Measurements from ENCODE around the gene MORN1.

The MORN1 gene

GRCh38 chr1:2406451-2407041 lies 15.2 kb upstream of the MORN1 start:
- H3K27me3 ChIP-seq (ENCODE audit: control insufficient read depth, insufficient read depth, low read length) = no peaks in the 10 kb centered on the region
- no peaks in the 10 kb centered on the region; the same call in 1 of the 2 replicates for H3K4me1 ChIP-seq (ENCODE audit: control insufficient read depth, insufficient read depth, low read length)
- H3K27ac ChIP-seq (ENCODE audit: low read length) = no peak overlapping the region
- H3K4me3 ChIP-seq (ENCODE audit: low read length) = no peak overlapping the region
- DNase-seq (ENCODE audit: low read depth, low spot score) = no peak
- no CpG with 5 or more reads among the region's 26 CpGs for WGBS (ENCODE audit: insufficient coverage, insufficient read length)
- H3K36me3 ChIP-seq (ENCODE audit: control insufficient read depth, insufficient read depth, low read length) = peaks cover 39% of the 10 kb centered on the region
- no peaks in the 10 kb centered on the region for H3K9me3 ChIP-seq (ENCODE audit: control insufficient read depth, insufficient read depth, low read length)

GRCh38 chr1:2405588-2406295 lies 14.4 kb upstream of the MORN1 start:
- Histone ChIP-seq H3K4me3 (ENCODE audit: low read length) (no peak overlapping the region), H3K4me1 (ENCODE audit: control insufficient read depth, insufficient read depth, low read length) (no peaks in the 10 kb centered on the region; the same call in 1 of the 2 replicates), H3K27ac (ENCODE audit: low read length) (no peak overlapping the region), H3K9me3 (ENCODE audit: control insufficient read depth, insufficient read depth, low read length) (no peaks in the 10 kb centered on the region), H3K36me3 (ENCODE audit: control insufficient read depth, insufficient read depth, low read length) (peaks cover 42% of the 10 kb centered on the region), H3K27me3 (ENCODE audit: control insufficient read depth, insufficient read depth, low read length) (no peaks in the 10 kb centered on the region)
- no peak for DNase-seq (ENCODE audit: low read depth, low spot score)
- WGBS (ENCODE audit: insufficient coverage, insufficient read length) = no CpG with 5 or more reads among the region's 28 CpGs

GRCh38 chr1:2404890-2405511 lies 13.6 kb upstream of the MORN1 start:
- no CpG with 5 or more reads among the region's 24 CpGs for WGBS (ENCODE audit: insufficient coverage, insufficient read length)
- H3K36me3 ChIP-seq (ENCODE audit: control insufficient read depth, insufficient read depth, low read length) = peaks cover 42% of the 10 kb centered on the region
- no peak overlapping the region for H3K4me3 ChIP-seq (ENCODE audit: low read length)
- no peaks in the 10 kb centered on the region for H3K9me3 ChIP-seq (ENCODE audit: control insufficient read depth, insufficient read depth, low read length)
- H3K27ac ChIP-seq (ENCODE audit: low read length) = no peak overlapping the region
- no peaks in the 10 kb centered on the region for H3K27me3 ChIP-seq (ENCODE audit: control insufficient read depth, insufficient read depth, low read length)
- DNase-seq (ENCODE audit: low read depth, low spot score) = no peak
- no peaks in the 10 kb centered on the region; the same call in 1 of the 2 replicates for H3K4me1 ChIP-seq (ENCODE audit: control insufficient read depth, insufficient read depth, low read length)

- H3K36me3 ChIP-seq (ENCODE audit: control insufficient read depth, insufficient read depth, low read length) = peaks cover 43% of the 10 kb centered on the region
Measured at GRCh38 chr1:2404142-2404889, 13.0 kb upstream of the MORN1 start.

GRCh38 chr1:2403273-2403672 lies 11.9 kb upstream of the MORN1 start:
- Histone ChIP-seq H3K9me3 (ENCODE audit: control insufficient read depth, insufficient read depth, low read length) (no peaks in the 10 kb centered on the region), H3K4me3 (ENCODE audit: low read length) (no peak overlapping the region), H3K27me3 (ENCODE audit: control insufficient read depth, insufficient read depth, low read length) (no peaks in the 10 kb centered on the region), H3K4me1 (ENCODE audit: control insufficient read depth, insufficient read depth, low read length) (no peaks in the 10 kb centered on the region; the same call in 1 of the 2 replicates), H3K36me3 (ENCODE audit: control insufficient read depth, insufficient read depth, low read length) (peaks cover 39% of the 10 kb centered on the region), H3K27ac (ENCODE audit: low read length) (no peak overlapping the region)
- WGBS (ENCODE audit: insufficient coverage, insufficient read length) = no CpG with 5 or more reads among the region's 19 CpGs
- DNase-seq (ENCODE audit: low read depth, low spot score) = no peak

More at GRCh38 chr1:2404142-2404889, 13.0 kb upstream of the MORN1 start:
- H3K4me1 ChIP-seq (ENCODE audit: control insufficient read depth, insufficient read depth, low read length) = no peaks in the 10 kb centered on the region; the same call in 1 of the 2 replicates
- H3K9me3 ChIP-seq (ENCODE audit: control insufficient read depth, insufficient read depth, low read length) = no peaks in the 10 kb centered on the region
- no peak overlapping the region for H3K4me3 ChIP-seq (ENCODE audit: low read length)
- no CpG with 5 or more reads among the region's 29 CpGs for WGBS (ENCODE audit: insufficient coverage, insufficient read length)
- H3K27me3 ChIP-seq (ENCODE audit: control insufficient read depth, insufficient read depth, low read length) = no peaks in the 10 kb centered on the region
- H3K27ac ChIP-seq (ENCODE audit: low read length) = no peak overlapping the region
- DNase-seq (ENCODE audit: low read depth, low spot score) = no peak

GRCh38 chr1:2402420-2402819 lies 11.1 kb upstream of the MORN1 start:
- peaks cover 40% of the 10 kb centered on the region for H3K36me3 ChIP-seq (ENCODE audit: control insufficient read depth, insufficient read depth, low read length)
- no peaks in the 10 kb centered on the region; the same call in 1 of the 2 replicates for H3K4me1 ChIP-seq (ENCODE audit: control insufficient read depth, insufficient read depth, low read length)
- DNase-seq (ENCODE audit: low read depth, low spot score) = no peak
- H3K27me3 ChIP-seq (ENCODE audit: control insufficient read depth, insufficient read depth, low read length) = no peaks in the 10 kb centered on the region
- no peaks in the 10 kb centered on the region for H3K9me3 ChIP-seq (ENCODE audit: control insufficient read depth, insufficient read depth, low read length)
- H3K27ac ChIP-seq (ENCODE audit: low read length) = no peak overlapping the region
- no peak overlapping the region for H3K4me3 ChIP-seq (ENCODE audit: low read length)
- WGBS (ENCODE audit: insufficient coverage, insufficient read length) = no CpG with 5 or more reads among the region's 23 CpGs

- H3K4me1 ChIP-seq (ENCODE audit: control insufficient read depth, insufficient read depth, low read length) = no peaks in the 10 kb centered on the region; the same call in 1 of the 2 replicates
- no peak for DNase-seq (ENCODE audit: low read depth, low spot score)
- H3K27ac ChIP-seq (ENCODE audit: low read length) = no peak overlapping the region
- no peaks in the 10 kb centered on the region for H3K9me3 ChIP-seq (ENCODE audit: control insufficient read depth, insufficient read depth, low read length)
- H3K27me3 ChIP-seq (ENCODE audit: control insufficient read depth, insufficient read depth, low read length) = no peaks in the 10 kb centered on the region
- WGBS (ENCODE audit: insufficient coverage, insufficient read length) = no CpG with 5 or more reads among the region's 14 CpGs
- peaks cover 46% of the 10 kb centered on the region for H3K36me3 ChIP-seq (ENCODE audit: control insufficient read depth, insufficient read depth, low read length)
- H3K4me3 ChIP-seq (ENCODE audit: low read length) = no peak overlapping the region
Measured at GRCh38 chr1:2400950-2401649, 9.7 kb upstream of the MORN1 start.

GRCh38 chr1:2400576-2400909 lies 9.2 kb upstream of the MORN1 start:
- Histone ChIP-seq H3K9me3 (ENCODE audit: control insufficient read depth, insufficient read depth, low read length) (no peaks in the 10 kb centered on the region), H3K36me3 (ENCODE audit: control insufficient read depth, insufficient read depth, low read length) (peaks cover 48% of the 10 kb centered on the region), H3K4me1 (ENCODE audit: control insufficient read depth, insufficient read depth, low read length) (no peaks in the 10 kb centered on the region; the same call in 1 of the 2 replicates), H3K27ac (ENCODE audit: low read length) (no peak overlapping the region), H3K27me3 (ENCODE audit: control insufficient read depth, insufficient read depth, low read length) (no peaks in the 10 kb centered on the region), H3K4me3 (ENCODE audit: low read length) (no peak overlapping the region)
- WGBS (ENCODE audit: insufficient coverage, insufficient read length) = no CpG with 5 or more reads among the region's 10 CpGs
- no peak for DNase-seq (ENCODE audit: low read depth, low spot score)

GRCh38 chr1:2399890-2400575 lies 8.7 kb upstream of the MORN1 start:
- DNase-seq (ENCODE audit: low read depth, low spot score) = no peak
- no peak overlapping the region for H3K4me3 ChIP-seq (ENCODE audit: low read length)

More at GRCh38 chr1:2399890-2400575, 8.7 kb upstream of the MORN1 start:
- H3K9me3 ChIP-seq (ENCODE audit: control insufficient read depth, insufficient read depth, low read length) = no peaks in the 10 kb centered on the region
- H3K27ac ChIP-seq (ENCODE audit: low read length) = no peak overlapping the region
- H3K4me1 ChIP-seq (ENCODE audit: control insufficient read depth, insufficient read depth, low read length) = no peaks in the 10 kb centered on the region; the same call in 1 of the 2 replicates
- WGBS (ENCODE audit: insufficient coverage, insufficient read length) = no CpG with 5 or more reads among the region's 22 CpGs
- H3K36me3 ChIP-seq (ENCODE audit: control insufficient read depth, insufficient read depth, low read length) = peaks cover 46% of the 10 kb centered on the region
- H3K27me3 ChIP-seq (ENCODE audit: control insufficient read depth, insufficient read depth, low read length) = no peaks in the 10 kb centered on the region

Data from iPS DF 6.9 (cell line).